ENCODE results near the gene DNAH8.

The DNAH8 gene

DNA sequence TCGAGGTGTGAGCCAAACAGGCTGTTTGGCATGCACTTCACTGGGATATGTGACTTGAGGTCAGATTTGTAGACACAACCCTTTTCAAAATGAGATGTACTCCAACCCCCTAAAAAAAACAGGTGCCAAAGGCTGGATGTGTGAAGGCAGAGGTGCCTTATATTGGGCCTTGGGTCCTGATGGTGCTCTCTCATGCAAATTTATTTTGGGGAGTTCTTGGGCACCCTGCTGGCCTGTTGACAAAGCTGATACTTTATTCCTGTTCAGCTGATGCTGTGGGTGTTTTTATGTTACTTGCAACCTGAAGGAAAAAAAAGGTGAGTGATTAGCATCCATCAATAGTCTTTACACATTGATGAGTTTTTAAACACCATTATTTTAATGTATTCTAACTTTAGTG, 121.5 kb downstream of the DNAH8 start:
- DNase-seq (no peak), ATAC-seq (replicated peaks) (no peak)
- H3K27ac Mint-ChIP-seq = no peak overlapping the region
- no peaks in the 10 kb centered on the region for H3K9me3 Mint-ChIP-seq
- peaks cover 7 to 14% of the 10 kb centered on the region in 2 donors for H3K27me3 Mint-ChIP-seq
- H3K4me1 Mint-ChIP-seq = no peaks in the 10 kb centered on the region
- no peak overlapping the region for H3K4me3 Mint-ChIP-seq
- no peaks in the 10 kb centered on the region for H3K36me3 Mint-ChIP-seq

GRCh38 chr6:38837101-38837500, 122.0 kb downstream of the DNAH8 start:
- Mint-ChIP-seq H3K4me3 (no peak overlapping the region), H3K27me3 (peaks cover 7 to 12% of the 10 kb centered on the region in 2 donors), H3K9me3 (no peaks in the 10 kb centered on the region), H3K4me1 (no peaks in the 10 kb centered on the region), H3K36me3 (no peaks in the 10 kb centered on the region), H3K27ac (no peak overlapping the region)
- ATAC-seq (replicated peaks) (no peak), DNase-seq (no peak)

GRCh38 chr6:38843798-38844197, 128.7 kb downstream of the DNAH8 start:
- Mint-ChIP-seq H3K9me3 (no peaks in the 10 kb centered on the region), H3K27ac (no peak overlapping the region)
- no peak for ATAC-seq (replicated peaks)

GRCh38 chr6:38845931-38846330, 130.8 kb downstream of the DNAH8 start:
- no peaks in the 10 kb centered on the region for H3K36me3 Mint-ChIP-seq
- peaks cover 4 to 13% of the 10 kb centered on the region in 2 donors for H3K27me3 Mint-ChIP-seq
- H3K4me3 Mint-ChIP-seq = no peak overlapping the region
- no peaks in the 10 kb centered on the region for H3K4me1 Mint-ChIP-seq
- no peaks in the 10 kb centered on the region for H3K9me3 Mint-ChIP-seq
- no peak overlapping the region for H3K27ac Mint-ChIP-seq
- DNase-seq (no peak), ATAC-seq (replicated peaks) (no peak)

More at GRCh38 chr6:38843798-38844197, 128.7 kb downstream of the DNAH8 start:
- H3K36me3 Mint-ChIP-seq = no peaks in the 10 kb centered on the region
- no peak overlapping the region for H3K4me3 Mint-ChIP-seq
- DNase-seq = no peak
- H3K4me1 Mint-ChIP-seq = no peaks in the 10 kb centered on the region
- peaks cover 4 to 6% of the 10 kb centered on the region in 2 donors for H3K27me3 Mint-ChIP-seq

DNA sequence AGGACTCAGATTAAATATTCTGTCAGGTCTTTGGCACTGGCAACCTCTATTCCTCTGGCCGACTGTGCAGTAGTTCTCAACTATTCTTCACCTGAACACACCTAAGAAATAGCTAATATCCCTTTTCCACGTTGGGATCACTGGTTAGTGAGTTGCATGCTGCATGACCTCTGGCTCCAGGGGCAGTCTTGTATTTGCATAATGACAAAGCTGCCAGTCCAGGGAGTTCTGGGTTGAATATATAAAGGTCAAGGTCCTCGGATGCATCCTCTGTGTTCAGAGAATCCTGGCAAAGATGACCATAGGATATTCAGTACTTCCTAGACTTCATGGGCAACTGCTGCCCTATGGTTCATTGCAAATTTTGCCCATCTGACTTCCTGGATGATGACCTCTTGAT, 131.2 kb downstream of the DNAH8 start:
- Mint-ChIP-seq H3K36me3 (no peaks in the 10 kb centered on the region), H3K27me3 (peaks cover 4 to 18% of the 10 kb centered on the region in 2 donors), H3K4me1 (no peaks in the 10 kb centered on the region), H3K4me3 (no peak overlapping the region), H3K9me3 (no peaks in the 10 kb centered on the region), H3K27ac (no peak overlapping the region)
- DNase-seq (no peak), ATAC-seq (replicated peaks) (no peak)

DNA sequence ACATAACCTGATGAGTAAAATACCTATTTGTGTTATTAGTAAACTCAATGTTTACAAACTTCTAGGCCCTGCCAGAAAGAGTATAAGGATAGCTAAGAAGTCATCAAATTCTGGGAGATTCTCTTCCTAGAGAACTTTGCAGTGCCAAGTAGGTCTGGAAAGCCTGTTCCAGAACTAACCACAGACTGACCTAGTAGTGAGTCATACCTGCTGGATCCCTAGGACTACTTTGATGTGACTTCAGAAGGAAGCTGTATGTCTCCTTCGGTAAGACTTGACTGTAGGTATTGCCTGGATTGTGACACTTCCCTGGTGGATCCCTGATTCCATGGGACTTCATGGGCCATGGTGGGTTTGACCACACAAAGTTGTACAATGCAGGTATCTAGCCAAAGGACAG, 131.7 kb downstream of the DNAH8 start:
- Mint-ChIP-seq H3K27ac (no peak overlapping the region), H3K36me3 (no peaks in the 10 kb centered on the region), H3K9me3 (no peaks in the 10 kb centered on the region), H3K4me3 (no peak overlapping the region), H3K27me3 (peaks cover 4 to 21% of the 10 kb centered on the region in 2 donors), H3K4me1 (no peaks in the 10 kb centered on the region)
- ATAC-seq (replicated peaks) (no peak), DNase-seq (no peak)

DNA sequence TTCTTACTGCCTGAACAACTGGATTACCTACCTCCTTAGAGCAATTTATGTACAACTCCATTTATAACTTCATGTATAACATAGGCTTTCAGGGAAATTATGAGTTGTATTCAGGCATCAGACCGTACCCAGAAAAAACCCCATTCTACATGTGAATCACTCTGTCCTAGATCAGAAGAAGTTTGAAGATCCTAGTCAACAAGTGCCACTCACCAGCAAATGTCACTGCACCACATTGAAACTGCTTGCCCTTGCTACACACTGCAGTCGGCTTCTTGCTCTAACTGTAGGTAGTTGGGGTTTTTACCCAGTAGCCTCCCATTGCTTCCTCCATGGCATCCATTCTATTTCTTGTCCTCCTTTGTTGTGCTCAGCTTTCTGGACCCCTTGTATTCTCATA, 132.4 kb downstream of the DNAH8 start:
- no peak for DNase-seq
- Mint-ChIP-seq H3K36me3 (no peaks in the 10 kb centered on the region), H3K27ac (no peak overlapping the region), H3K4me1 (no peaks in the 10 kb centered on the region), H3K9me3 (no peaks in the 10 kb centered on the region), H3K27me3 (peaks cover 8 to 27% of the 10 kb centered on the region in 2 donors), H3K4me3 (no peak overlapping the region)
- ATAC-seq (replicated peaks) = peak; percentile 31 to 33

DNA sequence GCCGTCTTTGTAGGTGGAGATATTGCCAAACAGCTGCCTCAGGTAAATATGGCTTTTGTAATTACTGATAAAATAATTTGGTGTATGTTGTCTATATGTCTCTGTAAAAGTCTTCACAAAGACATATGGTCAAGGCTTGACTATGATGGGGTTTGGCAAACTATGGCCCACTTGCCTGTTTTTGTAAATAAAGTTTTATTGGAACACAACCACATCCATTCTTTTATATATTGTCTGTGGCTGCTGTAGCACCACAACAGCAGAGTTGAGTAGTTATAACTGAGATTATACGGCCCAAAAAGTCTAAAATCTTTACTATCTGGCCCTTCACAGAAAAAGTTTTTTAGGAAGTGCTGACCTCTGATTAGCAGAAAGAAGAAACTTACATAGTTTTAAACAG, 133.6 kb downstream of the DNAH8 start:
- Mint-ChIP-seq H3K4me3 (no peak overlapping the region), H3K9me3 (no peaks in the 10 kb centered on the region), H3K4me1 (no peaks in the 10 kb centered on the region), H3K27me3 (peaks cover 8 to 24% of the 10 kb centered on the region in 2 donors), H3K27ac (no peak overlapping the region), H3K36me3 (no peaks in the 10 kb centered on the region)
- no peak for ATAC-seq (replicated peaks)
- DNase-seq = no peak

- DNase-seq (no peak), ATAC-seq (replicated peaks) (no peak)
- Mint-ChIP-seq H3K4me3 (no peak overlapping the region), H3K27me3 (peaks cover 11 to 32% of the 10 kb centered on the region in 2 donors), H3K4me1 (no peaks in the 10 kb centered on the region), H3K27ac (no peak overlapping the region), H3K36me3 (no peaks in the 10 kb centered on the region), H3K9me3 (no peaks in the 10 kb centered on the region)
These were observed 137.1 kb downstream of the DNAH8 start for GRCh38 chr6:38852215-38852614.

DNA sequence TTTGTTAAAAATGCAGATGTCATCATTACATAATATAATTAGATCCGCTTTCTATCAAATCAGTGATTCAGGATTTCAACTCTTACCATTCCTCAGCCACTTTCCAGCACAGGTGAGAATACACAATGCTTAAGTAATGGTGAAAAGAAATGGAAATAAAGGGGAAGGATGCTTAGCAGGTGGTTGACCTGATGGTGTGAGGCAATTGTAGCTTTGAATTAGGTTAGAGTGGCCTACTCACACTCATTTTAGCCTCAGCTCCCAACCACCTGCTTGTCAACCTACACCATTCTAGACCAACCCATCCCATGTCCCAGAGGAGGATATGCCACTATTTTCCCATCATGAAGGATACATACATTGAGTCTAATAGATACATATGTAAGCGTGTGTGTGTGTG, 138.1 kb downstream of the DNAH8 start:
- Mint-ChIP-seq H3K27me3 (peaks cover 9 to 32% of the 10 kb centered on the region in 2 donors), H3K4me1 (no peaks in the 10 kb centered on the region), H3K27ac (no peak overlapping the region), H3K36me3 (no peaks in the 10 kb centered on the region), H3K4me3 (no peak overlapping the region), H3K9me3 (no peaks in the 10 kb centered on the region)
- ATAC-seq (replicated peaks) (no peak), DNase-seq (no peak)

DNA sequence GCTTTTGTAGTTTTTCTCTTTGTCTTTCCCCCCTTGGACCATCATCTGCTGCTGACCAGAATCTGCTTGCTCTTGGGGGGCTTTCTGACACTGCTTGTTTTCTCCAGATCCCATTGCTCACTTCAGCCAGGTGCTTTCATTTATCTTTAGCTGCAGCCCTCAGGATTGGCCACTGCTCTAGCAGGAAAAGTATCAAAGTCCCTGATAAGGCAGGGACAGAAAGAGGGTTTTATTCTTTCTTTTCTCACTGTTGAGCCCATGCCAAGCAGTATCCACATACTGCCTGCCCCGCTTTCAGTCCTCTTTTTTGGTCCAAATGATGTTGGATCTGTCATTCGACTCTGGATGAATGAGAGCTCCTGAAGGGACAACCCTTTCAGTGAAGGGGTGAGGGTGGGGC, 141.4 kb downstream of the DNAH8 start:
- Mint-ChIP-seq H3K9me3 (no peaks in the 10 kb centered on the region), H3K4me1 (no peaks in the 10 kb centered on the region), H3K27me3 (peaks cover 18 to 19% of the 10 kb centered on the region in 2 donors), H3K27ac (no peak overlapping the region), H3K36me3 (no peaks in the 10 kb centered on the region), H3K4me3 (no peak overlapping the region)
- DNase-seq (no peak), ATAC-seq (replicated peaks) (no peak)

DNA sequence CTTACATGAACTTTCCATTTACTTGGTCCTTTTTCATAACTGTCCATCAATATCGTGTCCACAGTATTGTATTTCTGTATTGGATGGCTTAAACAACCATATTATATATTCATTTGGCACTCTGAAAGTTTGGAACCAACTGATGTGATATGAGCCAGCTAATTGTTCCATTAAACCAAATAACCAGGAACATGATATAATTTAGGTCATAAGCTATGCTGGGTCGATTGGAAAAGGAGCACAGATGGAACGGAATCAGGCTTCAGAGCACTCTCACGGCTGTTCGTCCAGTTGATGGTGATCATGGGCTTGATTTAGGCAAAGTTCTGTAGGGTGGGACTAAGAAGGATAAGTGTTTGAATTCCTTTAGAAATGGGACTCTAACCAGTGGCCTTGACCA, 142.7 kb downstream of the DNAH8 start:
- Mint-ChIP-seq H3K27me3 (peaks cover 11 to 14% of the 10 kb centered on the region in 2 donors), H3K27ac (no peak overlapping the region), H3K9me3 (no peaks in the 10 kb centered on the region), H3K36me3 (no peaks in the 10 kb centered on the region), H3K4me1 (no peaks in the 10 kb centered on the region), H3K4me3 (no peak overlapping the region)
- DNase-seq (no peak), ATAC-seq (replicated peaks) (no peak)

- Mint-ChIP-seq H3K4me1 (no peaks in the 10 kb centered on the region), H3K27me3 (peaks cover 18% of the 10 kb centered on the region in 2 donors), H3K4me3 (no peak overlapping the region), H3K36me3 (no peaks in the 10 kb centered on the region), H3K27ac (no peak overlapping the region), H3K9me3 (no peaks in the 10 kb centered on the region)
- no peak for ATAC-seq (replicated peaks)
- no peak for DNase-seq
These were observed 144.9 kb downstream of the DNAH8 start for GRCh38 chr6:38860041-38860440.

- H3K27ac Mint-ChIP-seq = no peak overlapping the region
- H3K9me3 Mint-ChIP-seq = no peaks in the 10 kb centered on the region
- H3K4me3 Mint-ChIP-seq = no peak overlapping the region
- peaks cover 7 to 14% of the 10 kb centered on the region in 2 donors for H3K27me3 Mint-ChIP-seq
- DNase-seq (no peak), ATAC-seq (replicated peaks) (no peak)
- H3K4me1 Mint-ChIP-seq = no peaks in the 10 kb centered on the region
- no peaks in the 10 kb centered on the region for H3K36me3 Mint-ChIP-seq
These were observed 146.9 kb downstream of the DNAH8 start for GRCh38 chr6:38861926-38862401.

DNA sequence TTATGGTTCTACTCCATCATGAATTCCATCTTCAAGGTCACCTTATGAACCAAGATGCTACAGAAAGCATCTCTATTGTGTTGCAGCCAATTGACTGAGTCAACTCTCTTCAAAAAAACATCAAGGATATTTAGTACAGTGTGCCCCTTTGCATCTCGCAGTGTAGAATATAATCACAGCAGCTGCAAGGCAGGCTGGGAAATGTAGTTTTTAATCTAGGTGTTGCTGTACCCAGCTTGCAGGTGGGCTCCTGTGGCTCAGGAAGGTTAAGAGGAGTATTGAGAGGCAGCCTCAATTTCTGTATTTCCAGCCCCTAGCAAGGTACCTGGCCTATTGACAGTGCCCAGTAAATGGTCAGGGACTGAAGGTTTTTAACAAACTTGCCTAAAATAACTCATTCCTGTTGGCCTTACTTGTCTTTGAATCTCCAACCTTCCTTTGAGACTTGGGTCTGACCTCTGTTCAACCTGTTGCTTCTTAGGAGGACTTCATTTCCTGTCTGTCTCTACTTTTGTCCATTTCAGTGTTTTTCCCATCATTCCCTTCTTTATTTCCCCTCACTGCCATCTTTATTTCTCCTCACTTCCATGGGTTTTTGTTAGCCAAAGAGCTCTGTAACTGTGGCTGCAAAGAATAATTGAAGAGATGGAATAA, 150.5 kb downstream of the DNAH8 start:
- no peak overlapping the region for H3K27ac Mint-ChIP-seq
- ATAC-seq (replicated peaks) (no peak), DNase-seq (no peak)
- no peak overlapping the region for H3K4me3 Mint-ChIP-seq
- no peaks in the 10 kb centered on the region for H3K4me1 Mint-ChIP-seq
- no peaks in the 10 kb centered on the region for H3K9me3 Mint-ChIP-seq
- H3K36me3 Mint-ChIP-seq = no peaks in the 10 kb centered on the region
- H3K27me3 Mint-ChIP-seq = peaks cover 11 to 19% of the 10 kb centered on the region in 2 donors

All from stimulated activated naive B cell treated with anti-CD40 and anti-IgM and Interleukin-4, amounts not matched to agents 10 μg/mL and 1 μg/mL and 100 μg/mL, for 72 hours (primary cell).